ENCODE results near the gene LRRC42.

The LRRC42 gene

GRCh38 chr1:53946252-53947171, at the start of gene LRRC42:
Gene LRRC42, plus strand, starts transcription at chr1:53946350. Its CDS starts 5,650 bp downstream, at chr1:53952000.
- no peak for DNase-seq

- no peak for DNase-seq
Observed at GRCh38 chr1:53896635-53897229, 49.4 kb upstream of the LRRC42 start.

GRCh38 chr1:53899206-53899628, 46.9 kb upstream of the LRRC42 start:
- DNase-seq = no peak

- DNase-seq = no peak
Observed at GRCh38 chr1:53899708-53900107, 46.4 kb upstream of the LRRC42 start.

GRCh38 chr1:53902235-53903138, 43.7 kb upstream of the LRRC42 start:
- DNase-seq = no peak

- DNase-seq = no peak
Observed at GRCh38 chr1:53905509-53905908, 40.6 kb upstream of the LRRC42 start.

GRCh38 chr1:53906121-53906520, 40.0 kb upstream of the LRRC42 start:
- no peak for DNase-seq

- DNase-seq = no peak
Observed at GRCh38 chr1:53909946-53910345, 36.2 kb upstream of the LRRC42 start.

- no peak for DNase-seq
Observed at GRCh38 chr1:53911442-53911841, 34.7 kb upstream of the LRRC42 start.

GRCh38 chr1:53913352-53914033, 32.7 kb upstream of the LRRC42 start:
- DNase-seq = no peak

GRCh38 chr1:53918343-53918742, 27.8 kb upstream of the LRRC42 start:
- DNase-seq = no peak

- DNase-seq = no peak
Observed at GRCh38 chr1:53919675-53920066, 26.5 kb upstream of the LRRC42 start.

GRCh38 chr1:53927376-53927881, 18.7 kb upstream of the LRRC42 start:
- DNase-seq = no peak

- no peak for DNase-seq
Observed at GRCh38 chr1:53929246-53929960, 16.7 kb upstream of the LRRC42 start.

- no peak for DNase-seq
Observed at GRCh38 chr1:53930932-53931331, 15.2 kb upstream of the LRRC42 start.

GRCh38 chr1:53931523-53931922, 14.6 kb upstream of the LRRC42 start:
- no peak for DNase-seq

GRCh38 chr1:53934170-53934765, 11.9 kb upstream of the LRRC42 start:
- DNase-seq = peak; percentile 10

- no peak for DNase-seq
Observed at GRCh38 chr1:53936430-53936829, 9.7 kb upstream of the LRRC42 start.

GRCh38 chr1:53938136-53938830, 7.9 kb upstream of the LRRC42 start:
- no peak for DNase-seq

- no peak for DNase-seq
Observed at GRCh38 chr1:53942127-53942957, 3.8 kb upstream of the LRRC42 start.
